ENCODE results near the gene RUFY3. TPM values are rescaled to one million over a fixed set of nuclear protein-coding genes. Genes with fewer than 3 reads are reported as not detected.
A peak's percentile ranks its signal among the peaks of the same experiment; 100 is the strongest.

RUFY3 gene
- total and polyA plus RNA-seq, 2 of the 13 experiments (the other 11 are each of a cell fraction or from before 2014, with no cell fraction given) = 17.9 to 25.3 TPM

GRCh38 chr4:70705183-70706043 lies 16.4 kb upstream of the RUFY3 start (continued):
- no peak for TF ChIP-seq HMG20A (CRISPR knock-in tag; IDR thresholded peaks at IDR 0.05; ENCODE audit: borderline replicate concordance)
- TF ChIP-seq AGO2 (optimal IDR thresholded peaks at IDR 0.05; ENCODE audit: low read depth, low read length) = peak; percentile 68
- TF ChIP-seq, protein P1, sequence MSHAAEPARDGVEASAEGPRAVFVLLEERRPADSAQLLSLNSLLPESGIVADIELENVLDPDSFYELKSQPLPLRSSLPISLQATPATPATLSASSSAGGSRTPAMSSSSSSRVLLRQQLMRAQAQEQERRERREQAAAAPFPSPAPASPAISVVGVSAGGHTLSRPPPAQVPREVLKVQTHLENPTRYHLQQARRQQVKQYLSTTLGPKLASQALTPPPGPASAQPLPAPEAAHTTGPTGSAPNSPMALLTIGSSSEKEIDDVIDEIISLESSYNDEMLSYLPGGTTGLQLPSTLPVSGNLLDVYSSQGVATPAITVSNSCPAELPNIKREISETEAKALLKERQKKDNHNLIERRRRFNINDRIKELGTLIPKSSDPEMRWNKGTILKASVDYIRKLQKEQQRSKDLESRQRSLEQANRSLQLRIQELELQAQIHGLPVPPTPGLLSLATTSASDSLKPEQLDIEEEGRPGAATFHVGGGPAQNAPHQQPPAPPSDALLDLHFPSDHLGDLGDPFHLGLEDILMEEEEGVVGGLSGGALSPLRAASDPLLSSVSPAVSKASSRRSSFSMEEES (CRISPR knock-in tag; IDR thresholded peaks at IDR 0.05) = no peak
- TF ChIP-seq ZSCAN31 (CRISPR knock-in tag; IDR thresholded peaks at IDR 0.05; ENCODE audit: low read depth) = no peak
- TF ChIP-seq, protein P2, sequence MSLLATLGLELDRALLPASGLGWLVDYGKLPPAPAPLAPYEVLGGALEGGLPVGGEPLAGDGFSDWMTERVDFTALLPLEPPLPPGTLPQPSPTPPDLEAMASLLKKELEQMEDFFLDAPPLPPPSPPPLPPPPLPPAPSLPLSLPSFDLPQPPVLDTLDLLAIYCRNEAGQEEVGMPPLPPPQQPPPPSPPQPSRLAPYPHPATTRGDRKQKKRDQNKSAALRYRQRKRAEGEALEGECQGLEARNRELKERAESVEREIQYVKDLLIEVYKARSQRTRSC (CRISPR knock-in tag; IDR thresholded peaks at IDR 0.05; ENCODE audit: low read depth) = no peak
- TF ChIP-seq, protein P3, sequence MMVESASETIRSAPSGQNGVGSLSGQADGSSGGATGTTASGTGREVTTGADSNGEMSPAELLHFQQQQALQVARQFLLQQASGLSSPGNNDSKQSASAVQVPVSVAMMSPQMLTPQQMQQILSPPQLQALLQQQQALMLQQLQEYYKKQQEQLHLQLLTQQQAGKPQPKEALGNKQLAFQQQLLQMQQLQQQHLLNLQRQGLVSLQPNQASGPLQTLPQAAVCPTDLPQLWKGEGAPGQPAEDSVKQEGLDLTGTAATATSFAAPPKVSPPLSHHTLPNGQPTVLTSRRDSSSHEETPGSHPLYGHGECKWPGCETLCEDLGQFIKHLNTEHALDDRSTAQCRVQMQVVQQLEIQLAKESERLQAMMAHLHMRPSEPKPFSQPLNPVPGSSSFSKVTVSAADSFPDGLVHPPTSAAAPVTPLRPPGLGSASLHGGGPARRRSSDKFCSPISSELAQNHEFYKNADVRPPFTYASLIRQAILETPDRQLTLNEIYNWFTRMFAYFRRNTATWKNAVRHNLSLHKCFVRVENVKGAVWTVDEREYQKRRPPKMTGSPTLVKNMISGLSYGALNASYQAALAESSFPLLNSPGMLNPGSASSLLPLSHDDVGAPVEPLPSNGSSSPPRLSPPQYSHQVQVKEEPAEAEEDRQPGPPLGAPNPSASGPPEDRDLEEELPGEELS (CRISPR knock-in tag; IDR thresholded peaks at IDR 0.05) = peak; percentile 35
- TF ChIP-seq ZNF124 (CRISPR knock-in tag; IDR thresholded peaks at IDR 0.05) = no peak
- no peak for TF ChIP-seq AHDC1 (CRISPR knock-in tag; IDR thresholded peaks at IDR 0.05; ENCODE audit: borderline replicate concordance)
- TF ChIP-seq ZNF570 (CRISPR knock-in tag; IDR thresholded peaks at IDR 0.05; ENCODE audit: borderline replicate concordance) = no peak
- TF ChIP-seq EZH2 (conservative IDR thresholded peaks at IDR 0.05; ENCODE audit: low read depth, low read length) = no peak
- TF ChIP-seq PTBP1 (IDR thresholded peaks at IDR 0.05; ENCODE audit: low read depth, low read length, poor library complexity, severe bottlenecking) = no peak
- TF ChIP-seq DNMT3B (CRISPR knock-in tag; conservative IDR thresholded peaks at IDR 0.05) = peak; percentile 56; the same call in 1 of the 2 replicates
- peak; percentile 91 for TF ChIP-seq ZNF703 (CRISPR knock-in tag; IDR thresholded peaks at IDR 0.05; ENCODE audit: borderline replicate concordance)
- TF ChIP-seq ZBTB37 (CRISPR knock-in tag; IDR thresholded peaks at IDR 0.05) = no peak
- TF ChIP-seq REXO4 (CRISPR knock-in tag; IDR thresholded peaks at IDR 0.05; ENCODE audit: borderline replicate concordance) = no peak
- no peak for TF ChIP-seq JARID2 (CRISPR knock-in tag; IDR thresholded peaks at IDR 0.05; ENCODE audit: insufficient replicate concordance)
- TF ChIP-seq TCF7L2 (IDR thresholded peaks at IDR 0.05; ENCODE audit: low read depth, low read length) = no peak
